Pancreas (tissue), 10 donors: ENCODE measurements around the gene MELK. TPM values are rescaled to one million over a fixed set of nuclear protein-coding genes. Genes with fewer than 3 reads are reported as not detected.

ENCODE experiments used
- ATAC-seq, 4 donors: fragments of 200-7000 bp; cut with Tn5 transposase; one replicate each; pipeline versions ENCODE4 v1.8.0 to v1.9.1; 2020; ENCODE audit warnings: mild to moderate bottlenecking in 4 of 4, moderate library complexity in 4 of 4
- DNase-seq, 6 donors: peaks; one replicate each; pipeline ENCODE4 v3.0.0-alpha.2; 2020
- FAIRE-seq: peaks from 2 replicates; lab custom pipeline; 2012; peaks lifted over from hg19 to GRCh38; lab: Jason Lieb, UNC
- H3K27ac ChIP-seq, 4 donors: fragments of 200-600 bp; sonication (generic); 1 replicate in 3 of 4; 2 replicates in 1 of 4; pipeline versions ENCODE4 v1.5.0 to v1.8.0; 2020
- H3K27me3 ChIP-seq, 4 donors: fragments of 200-600 bp; one replicate each; pipeline ENCODE4 v1.8.0; 2021
- H3K36me3 ChIP-seq, 3 donors: fragments of 200-600 bp; sonication (generic) in 1 of 3; one replicate each; pipeline versions ENCODE4 v1.5.0 to v1.8.0; 2020 to 2021
- H3K4me1 ChIP-seq, 3 donors: fragments of 200-600 bp; one replicate each; pipeline ENCODE4 v1.8.0; 2021
- H3K4me3 ChIP-seq, 4 donors: fragments of 200-600 bp; sonication (generic) in 2 of 4; one replicate each; pipeline versions ENCODE4 v1.5.0 to v1.8.0; 2020 to 2021
- H3K9me3 ChIP-seq, 4 donors: fragments of 200-600 bp; one replicate each; pipeline ENCODE4 v1.8.0; 2021
- CTCF ChIP-seq, 4 donors: fragments of 200-600 bp; sonication (generic) in 3 of 4; IDR thresholded peaks; one replicate each; pipeline versions ENCODE4 v1.5.0 to v1.8.0; 2021; ENCODE audit warnings: antibody characterized with exemption in 4 of 4
- whole genome bisulfite sequencing, 2 donors: extraction: QIAGEN DNeasy Blood & Tissue Kit; methylation state at CpG; one replicate each; pipeline ENCODE4 v1.1.7; 2013; 5-methylcytosine and 5-hydroxymethylcytosine counted together
- intact Hi-C, 3 donors: fragments of 100-400 bp; cut with DNase I; formaldehyde crosslinking; loops; one replicate each; pipeline versions ENCODE4 v1.11.1 to v1.14.2; 2022
- polyA plus RNA-seq, 2 donors: library from polyadenylated mRNA; stranded (reverse); fragments of 200-250 nt; gene quantifications; one replicate each; pipeline ENCODE4 v1.2.3, GENCODE V29; 2013
- total RNA-seq, 6 donors: library from RNA; stranded (reverse); fragmentation: NEBNext Ultra II Directional in 4 of 6; extraction: Animal tissue kit (Norgen Biotek cat#: 25700) in 4 of 6; gene quantifications; one replicate each; pipeline versions ENCODE4 v1.2.1 to v1.2.4, GENCODE V29; 2021 to 2023
- donor health status: healthy with polysubstance abuse.
- donor health status: DM: no; HTN: no; CAD: no; lungs with moderate emphysema.
- donor health status: DM: no; HTN: no; CAD: no.
- donor health status: control.
- donor health status: control.
- donor health status: Bipolar disorder and iron deficiency.
- donor health status: DM: yes; HTN: yes; CAD: no.
- donor health status: DM: no; HTN: no; CAD: no.
- donor health status: DM: no; HTN: no; CAD: no.
- donor health status: DM: yes; HTN: yes; CAD: no.

The MELK gene
- total and polyA plus RNA-seq, 8 donors, result 0.08 to 0.75 (median 0.30) TPM

DNA sequence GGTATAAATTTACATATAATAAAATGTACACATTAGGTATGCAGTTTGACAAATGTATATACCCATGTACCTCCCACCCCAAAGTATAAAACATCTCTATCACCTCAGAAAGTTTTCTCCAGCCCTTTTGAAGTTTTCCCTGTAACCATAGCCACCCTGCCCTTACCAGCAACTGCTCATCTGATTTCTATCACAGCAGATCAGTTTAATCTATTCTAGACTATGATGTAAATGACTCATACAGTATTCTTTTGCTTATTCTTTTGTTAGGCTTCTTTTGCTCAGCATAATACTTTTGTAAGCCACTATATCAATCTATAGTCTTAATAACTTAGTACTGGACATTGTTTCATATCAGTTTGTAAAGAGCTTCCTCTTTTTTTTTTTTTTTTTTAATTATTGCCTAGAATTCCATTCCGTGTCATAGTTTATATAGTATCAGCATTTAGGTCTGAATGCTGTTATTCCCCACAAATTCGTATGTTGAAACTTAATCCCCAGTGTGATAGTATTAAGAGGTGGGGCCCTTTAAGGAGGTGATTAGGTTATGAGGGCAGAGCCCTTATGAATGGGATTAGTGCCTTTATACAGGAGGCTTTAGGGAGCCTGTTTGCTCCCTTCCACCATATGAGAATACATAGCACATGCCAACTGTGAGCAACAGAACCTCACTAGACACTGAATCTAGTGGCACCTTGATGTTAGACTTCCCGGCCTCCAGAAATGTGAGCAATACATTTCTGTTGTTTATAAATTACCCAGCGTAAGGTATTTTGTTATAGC lies 20.3 kb downstream of the MELK start:
- TF ChIP-seq CTCF (IDR thresholded peaks at IDR 0.05), result no peak
- intact Hi-C loops, result no loop called here
- Histone ChIP-seq H3K9me3 (no peaks in the 10 kb centered on the region), H3K27me3 (no peaks in the 10 kb centered on the region), H3K27ac (no peak overlapping the region), H3K36me3 (no peaks in the 10 kb centered on the region), H3K4me3 (no peak overlapping the region), H3K4me1 (no peaks in the 10 kb centered on the region)
- 93 to 94% methylated on average over 4 of the region's 4 CpGs for WGBS, 2 donors
- DNase-seq, result no peak
- FAIRE-seq, result no peak
- ATAC-seq, result no peak

- H3K36me3 ChIP-seq, result no peaks in the 10 kb centered on the region
- intact Hi-C loops, result no loop called here
- no peaks in the 10 kb centered on the region for H3K27me3 ChIP-seq
- ATAC-seq (no peak), FAIRE-seq (no peak), DNase-seq (no peak)
- no peaks in the 10 kb centered on the region for H3K4me1 ChIP-seq
- H3K9me3 ChIP-seq, result no peaks in the 10 kb centered on the region
- WGBS, 2 donors, result 46 to 51% methylated on average over 3 of the region's 3 CpGs
- H3K27ac ChIP-seq, result no peak overlapping the region
- TF ChIP-seq CTCF (IDR thresholded peaks at IDR 0.05), result no peak
- H3K4me3 ChIP-seq, result no peak overlapping the region
Measured at GRCh38 chr9:36594213-36594612, 21.5 kb downstream of the MELK start.

- Histone ChIP-seq H3K27ac (no peak overlapping the region), H3K27me3 (no peaks in the 10 kb centered on the region), H3K4me3 (no peak overlapping the region), H3K9me3 (no peaks in the 10 kb centered on the region), H3K4me1 (no peaks in the 10 kb centered on the region), H3K36me3 (no peaks in the 10 kb centered on the region)
- 82 to 83% methylated on average over 2 of the region's 2 CpGs for WGBS, 2 donors
- ATAC-seq (peak; percentile 43 to 76 (median 54)), DNase-seq (no peak), FAIRE-seq (no peak)
- intact Hi-C loops, result no loop called here
- peak; percentile 11 to 43 (median 19) for TF ChIP-seq CTCF (IDR thresholded peaks at IDR 0.05)
Measured at GRCh38 chr9:36597412-36598178, 24.9 kb downstream of the MELK start.

DNA sequence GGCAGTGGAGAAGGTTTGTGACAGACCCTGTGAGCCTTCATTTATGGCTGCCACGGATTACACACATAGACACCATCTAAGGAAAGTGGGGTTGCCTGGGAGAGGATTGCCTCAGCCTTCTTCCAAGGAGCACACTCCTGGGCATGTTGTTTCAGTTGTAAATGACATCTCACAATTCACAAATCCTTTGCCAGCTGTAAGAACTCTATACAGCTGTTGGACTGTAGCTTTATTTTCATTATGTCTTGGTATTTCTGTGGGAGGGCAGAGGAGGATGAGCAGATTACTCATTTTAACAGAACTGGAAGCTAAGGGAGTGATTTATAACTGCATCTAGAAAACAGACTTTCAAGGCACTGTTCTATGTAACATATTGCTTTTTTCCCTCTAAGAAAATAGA lies 25.6 kb downstream of the MELK start:
- no peak overlapping the region for H3K27ac ChIP-seq
- H3K9me3 ChIP-seq, result no peaks in the 10 kb centered on the region
- WGBS, 2 donors, result 80 to 88% methylated on average over 1 of the region's 1 CpG
- H3K36me3 ChIP-seq, result no peaks in the 10 kb centered on the region
- intact Hi-C loops, result no loop called here
- TF ChIP-seq CTCF (IDR thresholded peaks at IDR 0.05), result no peak
- no peak for ATAC-seq
- no peak overlapping the region for H3K4me3 ChIP-seq
- H3K4me1 ChIP-seq, result no peaks in the 10 kb centered on the region
- FAIRE-seq, result no peak
- no peak for DNase-seq
- no peaks in the 10 kb centered on the region for H3K27me3 ChIP-seq
